Urothelium cell line (cell line): Measurements from ENCODE around the gene IL1RL2.

ENCODE experiments used
- DNase-seq: peaks from one replicate; pipeline ENCODE4 v3.0.0; 2011; ENCODE audit warnings: low spot score, mixed read lengths
- FAIRE-seq: peaks from 2 replicates; lab custom pipeline; 2011; peaks lifted over from hg19 to GRCh38; lab: Jason Lieb, UNC

Gene IL1RL2

GRCh38 chr2:102193074-102193473 is 6.3 kb downstream of the IL1RL2 start:
- FAIRE-seq (no peak), DNase-seq (no peak)

DNA sequence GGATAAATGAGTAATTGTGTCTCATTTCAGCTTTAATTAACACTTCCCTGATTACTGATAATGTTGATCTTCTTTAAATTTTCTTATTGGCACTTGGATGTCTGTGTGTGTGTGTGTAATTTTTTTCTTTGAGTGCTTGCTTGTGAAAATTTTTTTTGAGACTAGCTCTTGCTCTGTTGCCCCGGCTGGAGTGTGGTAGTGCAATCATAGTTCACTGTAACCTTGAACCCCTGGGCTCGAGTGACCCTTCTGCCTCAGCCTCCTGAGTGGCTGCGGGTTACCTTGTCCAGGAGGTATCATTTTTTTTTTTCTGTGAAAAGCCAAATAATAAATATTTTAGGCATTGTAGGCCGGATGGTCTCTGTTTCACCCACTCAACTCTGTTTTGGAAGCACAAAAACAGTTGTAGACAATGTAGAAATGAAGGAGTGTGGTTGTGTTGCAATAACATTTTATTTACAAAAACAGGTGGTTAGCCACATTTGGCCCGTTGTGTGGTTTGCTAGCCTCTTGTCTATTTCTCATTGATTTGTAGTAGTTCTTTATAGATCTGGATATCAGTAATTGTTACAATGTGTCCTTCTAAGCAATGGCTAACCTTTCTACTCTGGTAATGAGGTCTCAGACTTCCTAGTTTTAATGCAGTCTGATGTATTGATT is 7.9 kb downstream of the IL1RL2 start:
- no peak for FAIRE-seq

DNA sequence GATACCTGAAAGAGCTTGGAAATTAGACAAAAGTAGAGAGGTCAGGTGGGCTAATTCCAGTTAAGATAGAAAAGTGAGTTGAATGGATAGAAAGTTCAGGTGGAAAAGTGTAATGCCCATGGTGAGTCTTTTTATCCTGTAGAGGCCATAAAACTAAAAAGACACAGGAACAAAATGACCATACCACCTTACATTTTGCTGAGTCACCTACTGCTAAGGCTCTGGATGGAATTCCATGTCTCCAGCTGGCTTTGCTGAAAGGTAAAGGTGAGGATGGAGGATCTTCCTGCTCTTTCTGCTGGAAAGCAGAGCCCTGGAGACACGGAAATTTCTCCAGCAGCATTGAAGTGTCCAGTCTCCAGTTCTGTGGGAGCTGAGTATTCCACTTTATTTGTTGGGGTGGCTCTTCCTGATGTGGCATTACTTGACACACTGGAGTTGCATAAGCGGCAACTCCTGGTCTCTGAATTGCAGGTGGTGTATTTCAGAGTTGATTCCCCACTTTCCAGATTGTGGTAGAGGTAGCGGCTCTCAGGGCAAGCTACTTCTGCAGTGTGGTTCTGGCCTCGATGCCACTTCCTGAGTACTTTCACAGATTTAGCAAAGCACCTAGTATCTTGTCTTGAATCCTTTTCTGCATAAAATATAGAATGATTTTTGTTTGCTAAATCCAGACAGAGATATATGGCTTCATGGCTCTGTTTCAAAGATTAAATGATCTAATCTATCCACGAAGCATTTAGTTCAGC is 10.7 kb downstream of the IL1RL2 start:
- DNase-seq, result no peak
- FAIRE-seq, result no peak

More for the DNA sequence above, 7.9 kb downstream of the IL1RL2 start:
- no peak for DNase-seq

DNA sequence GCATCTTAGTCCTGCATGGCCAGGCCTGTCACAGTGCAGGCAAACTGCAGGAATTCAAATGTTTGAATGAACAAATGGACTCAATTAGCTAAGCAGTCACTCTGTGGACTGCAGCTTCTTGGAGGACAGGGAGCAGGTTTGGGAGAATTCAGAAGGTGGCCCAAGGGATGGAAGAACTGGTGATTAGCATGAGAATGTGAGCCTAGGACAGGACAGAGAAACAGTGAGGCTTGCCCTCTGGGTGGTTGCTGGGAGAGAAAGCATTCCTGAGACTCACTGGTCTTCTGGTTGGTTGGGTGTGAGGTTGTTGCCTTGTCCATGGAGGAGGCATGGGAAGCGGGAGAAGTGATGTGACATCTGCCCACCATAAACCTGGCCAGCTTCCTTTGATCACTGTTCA is 13.7 kb downstream of the IL1RL2 start:
- FAIRE-seq (no peak), DNase-seq (no peak)

DNA sequence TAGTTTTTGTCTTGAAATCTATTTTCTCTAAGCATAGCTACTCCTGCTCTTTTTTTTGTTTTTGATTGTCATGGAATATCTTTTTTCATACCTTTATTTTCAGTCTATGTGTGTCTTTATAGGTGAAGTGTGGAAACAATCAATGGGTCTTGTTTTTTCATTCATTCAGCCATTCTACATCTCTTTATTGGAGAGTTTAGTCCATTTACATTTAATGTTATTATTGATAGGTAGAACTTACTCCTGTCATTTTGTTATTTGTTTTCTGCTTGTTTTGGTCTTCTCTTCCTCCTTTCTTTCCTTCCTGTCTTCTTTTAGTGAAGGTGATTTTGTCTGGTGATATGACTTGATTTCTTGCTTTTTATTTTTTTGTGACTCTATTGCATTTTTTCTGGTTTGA is 17.8 kb downstream of the IL1RL2 start:
- DNase-seq (no peak), FAIRE-seq (no peak)

DNA sequence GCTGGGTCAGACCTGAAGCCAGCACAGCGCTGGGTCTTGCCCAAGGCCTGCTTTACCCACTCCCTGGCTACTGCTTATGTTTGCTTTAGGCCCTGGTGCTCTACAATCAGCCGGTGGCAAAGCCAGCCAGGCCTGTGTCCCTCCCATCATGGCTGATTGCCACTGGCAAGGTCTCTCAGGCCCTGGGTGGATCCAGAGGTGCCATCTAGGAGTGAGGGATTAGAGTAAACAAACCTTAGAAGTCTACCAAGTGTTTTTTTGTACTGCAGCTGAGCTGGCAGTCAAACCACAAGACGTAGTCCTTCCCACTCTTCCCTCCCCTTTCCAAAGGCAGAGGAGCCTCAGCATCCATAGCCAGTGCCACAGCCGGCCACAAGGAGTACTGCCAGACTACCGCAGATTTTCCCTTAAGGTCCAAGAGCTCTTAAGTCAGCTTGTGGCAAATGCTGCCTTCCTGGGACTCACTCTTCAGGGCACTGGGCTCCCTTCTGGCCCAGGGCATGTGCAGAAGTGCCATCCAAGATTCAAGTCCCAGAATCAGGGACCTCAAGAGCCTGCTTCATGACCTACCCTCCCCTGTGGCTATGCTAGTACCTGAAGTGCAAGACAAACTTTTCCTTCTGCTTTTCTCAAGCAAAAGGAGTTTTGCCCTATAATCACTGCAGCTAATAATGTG is 20.0 kb downstream of the IL1RL2 start:
- no peak for DNase-seq
- no peak for FAIRE-seq

DNA sequence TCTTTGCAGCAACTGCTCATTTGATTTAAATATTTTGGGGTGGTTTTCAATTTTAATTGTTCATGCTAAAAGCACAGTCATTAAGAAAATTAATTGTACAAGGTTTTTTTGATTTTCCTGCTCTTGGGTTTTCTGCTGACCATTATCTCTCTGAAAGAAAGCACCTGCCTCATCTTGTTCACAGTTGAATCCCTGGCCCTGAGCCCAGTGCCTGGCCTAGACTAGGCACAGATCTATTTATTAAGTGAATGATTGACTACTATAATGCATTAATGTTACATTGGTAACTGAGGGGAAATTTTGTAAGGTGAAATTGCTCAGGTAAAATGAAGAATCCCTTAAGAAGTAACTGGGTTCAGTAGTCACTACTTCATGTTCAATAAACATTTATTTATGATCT is 22.0 kb downstream of the IL1RL2 start:
- no peak for DNase-seq
- FAIRE-seq, result no peak

GRCh38 chr2:102209474-102209873 is 22.7 kb downstream of the IL1RL2 start:
- no peak for DNase-seq
- FAIRE-seq, result no peak

DNA sequence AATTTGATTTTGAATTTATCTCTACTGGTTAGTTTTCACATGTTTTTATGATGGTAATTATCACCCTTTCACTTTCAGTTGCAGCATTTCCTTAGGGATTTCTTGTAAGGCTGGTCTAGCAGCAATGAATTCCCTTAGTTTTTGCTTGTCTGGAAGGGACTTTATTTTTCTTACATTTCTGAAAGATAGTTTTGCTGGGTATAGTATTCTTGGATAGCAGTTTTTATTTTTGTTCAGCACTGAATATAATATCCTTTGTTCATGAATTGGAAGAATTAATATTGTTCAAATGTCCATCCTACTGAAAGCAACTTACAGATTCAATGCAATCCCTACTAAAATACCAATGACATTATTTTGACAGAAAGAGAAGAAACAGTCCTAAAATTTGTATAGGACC is 30.2 kb downstream of the IL1RL2 start:
- DNase-seq (no peak), FAIRE-seq (no peak)

- FAIRE-seq, result no peak
- DNase-seq, result no peak
These were observed 38.3 kb downstream of the IL1RL2 start for GRCh38 chr2:102224824-102225739.

DNA sequence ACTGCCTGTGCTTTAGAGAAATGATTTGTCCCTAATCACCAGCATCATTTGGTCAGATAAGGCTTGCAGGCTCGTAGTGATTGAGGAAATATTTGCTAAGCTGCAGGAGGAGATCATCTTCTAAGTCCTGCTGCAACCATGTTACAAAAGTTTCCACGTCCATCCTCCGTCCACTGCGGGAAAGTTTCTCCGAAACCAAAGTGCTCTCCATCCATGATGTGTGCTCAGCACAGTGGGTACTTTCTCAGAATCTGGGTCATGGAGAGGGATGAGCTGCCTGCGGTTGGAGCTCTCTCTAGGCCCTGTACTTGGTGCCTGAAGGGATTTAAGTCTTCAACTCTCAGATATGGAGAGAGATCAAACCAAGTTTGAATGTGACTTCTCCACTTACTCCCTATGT is 39.3 kb downstream of the IL1RL2 start:
- DNase-seq (no peak), FAIRE-seq (no peak)

GRCh38 chr2:102226612-102227391 is 40.0 kb downstream of the IL1RL2 start:
- FAIRE-seq (no peak), DNase-seq (no peak)

DNA sequence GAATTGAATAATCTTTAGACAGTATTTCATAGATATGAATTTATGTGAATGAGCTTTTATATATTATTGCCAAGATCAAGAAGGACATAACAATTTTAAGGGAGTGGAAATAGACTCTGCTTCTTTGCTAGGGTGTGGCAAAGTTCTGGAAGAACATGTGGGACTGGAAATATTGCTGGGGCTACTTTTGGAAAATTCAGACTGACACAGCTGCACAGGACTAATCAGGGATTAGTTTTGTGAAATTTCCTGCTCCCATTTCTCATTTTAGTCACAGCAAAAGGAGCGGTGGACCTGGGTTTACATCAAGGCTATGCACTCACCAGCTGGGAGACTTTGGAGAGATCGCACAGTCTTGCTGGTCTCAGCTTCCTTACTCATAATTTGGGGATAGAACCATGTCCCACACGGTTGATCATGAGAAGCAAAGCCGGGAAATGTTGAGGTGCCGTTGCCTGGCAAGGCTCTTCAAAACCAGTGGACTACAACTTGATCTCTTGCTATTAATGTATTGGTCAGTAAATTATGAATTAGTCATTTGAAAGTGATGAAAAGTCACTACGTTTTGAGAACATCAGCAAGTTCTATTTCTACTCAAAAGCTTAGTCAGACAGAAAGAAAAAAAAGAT is 42.4 kb downstream of the IL1RL2 start:
- FAIRE-seq, result no peak
- DNase-seq, result no peak

DNA sequence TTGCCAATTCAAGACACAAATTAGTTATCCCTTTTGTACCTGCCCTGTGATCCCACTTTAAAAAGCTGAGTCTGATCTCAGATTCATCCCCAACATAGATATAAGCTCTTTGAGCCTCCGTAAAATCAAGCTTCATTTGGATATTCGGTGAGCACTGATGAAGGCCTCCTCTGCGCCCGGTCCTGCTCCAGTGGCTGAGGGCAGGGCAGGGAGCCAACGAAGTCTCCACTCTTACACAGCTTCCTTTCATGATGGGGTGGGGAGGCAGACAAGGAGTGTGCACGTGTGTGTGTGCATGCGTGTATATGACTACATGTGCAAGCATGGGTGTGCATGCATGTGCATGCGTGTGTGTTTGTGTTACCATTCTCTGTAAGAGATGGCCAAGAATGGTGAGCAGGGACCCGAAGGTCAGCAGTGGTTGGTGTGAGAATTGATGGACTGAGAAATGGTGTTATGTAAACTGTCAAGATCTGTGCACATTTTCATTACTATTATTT is 43.6 kb downstream of the IL1RL2 start:
- DNase-seq (no peak), FAIRE-seq (no peak)

DNA sequence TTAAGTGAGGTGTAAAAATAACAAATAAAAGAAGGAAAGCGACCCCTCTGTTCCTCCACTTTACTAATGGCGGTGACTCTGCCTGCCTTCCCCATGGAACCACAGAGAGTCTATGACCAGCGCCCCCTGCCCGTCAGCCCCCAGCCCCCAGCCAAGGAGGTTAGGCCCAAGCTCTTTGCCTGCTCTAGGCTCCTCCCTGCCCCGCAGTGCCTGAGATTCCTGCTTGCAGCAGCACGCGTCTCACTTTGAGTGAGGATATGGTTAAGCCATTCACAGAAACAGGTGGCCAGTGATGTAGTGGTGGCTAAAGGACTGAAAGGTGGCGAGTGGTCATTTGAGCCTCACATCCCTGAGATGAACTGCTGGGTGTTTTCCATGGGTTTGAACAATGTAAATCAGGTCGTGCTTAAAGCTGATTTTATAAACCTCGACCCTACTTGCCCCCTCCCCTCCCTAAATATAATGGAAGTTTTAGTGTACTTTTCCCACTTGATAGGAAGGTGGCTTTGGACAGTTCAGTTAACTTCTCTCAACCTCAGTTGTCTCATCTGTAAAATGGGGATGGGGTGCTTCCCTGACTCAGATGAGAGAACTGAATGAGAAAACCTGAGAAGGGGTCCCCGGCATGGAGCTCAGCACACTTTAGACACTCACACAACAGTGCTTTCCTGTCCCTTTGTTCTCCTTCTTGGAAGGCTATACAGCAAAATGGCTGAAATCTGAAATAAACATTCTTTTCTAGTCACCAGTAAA is 46.5 kb downstream of the IL1RL2 start:
- FAIRE-seq, result no peak
- no peak for DNase-seq

- DNase-seq, result no peak
- FAIRE-seq, result no peak
These were observed 48.2 kb downstream of the IL1RL2 start for GRCh38 chr2:102235042-102235473.

DNA sequence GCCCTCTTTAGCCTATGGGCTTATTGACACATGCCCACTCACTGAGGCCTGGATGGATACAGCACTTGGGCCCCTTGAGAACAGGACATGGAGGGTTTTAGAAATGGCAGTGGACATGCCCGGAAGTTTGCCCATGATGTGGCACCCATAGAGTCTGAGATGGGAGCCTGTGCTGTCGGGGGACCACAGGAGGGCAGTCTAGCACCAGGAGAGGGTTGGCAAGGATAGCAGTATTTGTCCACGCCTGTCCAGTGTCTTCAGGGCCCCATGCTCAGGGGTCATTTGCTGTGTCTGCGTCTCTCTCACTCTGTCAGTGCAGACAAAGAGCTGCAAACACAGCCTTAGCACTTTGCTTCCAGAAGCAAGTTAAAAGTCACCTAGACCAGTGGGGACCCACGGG is 48.7 kb downstream of the IL1RL2 start:
- FAIRE-seq (no peak), DNase-seq (no peak)

- DNase-seq (no peak), FAIRE-seq (no peak)
These were observed 49.3 kb downstream of the IL1RL2 start for GRCh38 chr2:102236132-102236531.

DNA sequence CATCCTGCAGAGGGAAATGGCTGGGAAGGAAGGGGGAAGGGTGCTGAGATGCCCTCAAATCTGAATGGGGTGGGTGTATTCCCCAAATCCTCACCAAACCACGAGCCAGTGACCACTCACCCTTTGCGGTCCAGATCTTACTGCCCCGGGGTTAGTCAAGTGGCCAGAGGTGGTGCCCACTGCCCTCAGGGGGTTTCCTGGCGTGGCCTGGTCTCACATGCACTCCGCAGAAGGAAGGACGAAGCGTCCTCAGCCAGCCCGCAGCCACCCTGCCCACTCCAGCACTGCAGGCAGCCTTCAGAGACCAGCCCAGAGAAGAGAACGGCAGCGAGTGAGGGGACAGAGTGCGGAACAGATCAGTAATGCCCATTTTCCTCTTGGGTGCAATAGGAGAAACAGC is 50.4 kb downstream of the IL1RL2 start:
- no peak for DNase-seq
- no peak for FAIRE-seq
